C1 segment of cervical spinal cord (tissue), 14 donors: ENCODE results near the gene NDUFAF4.
A peak's percentile ranks its signal among the peaks of the same experiment; 100 is the strongest.

Experiments used
- DNase-seq, 14 donors: peaks; one replicate each; lab custom pipeline; 2025; lab: John Stamatoyannopoulos, UW

The NDUFAF4 gene

GRCh38 chr6:96897396-96898240 is at the start of gene NDUFAF4:
Gene NDUFAF4, minus strand, starts transcription at chr6:96897891. Its CDS starts 90 bp downstream, at chr6:96897801.
- DNase-seq: peak; percentile 73 to 96 (median 90)

- DNase-seq: no peak
Measured at GRCh38 chr6:96947055-96947454, 49.4 kb upstream of the NDUFAF4 start.

- peak in 1 of 14 donors; percentile 54 for DNase-seq
Measured at GRCh38 chr6:96943555-96944215, 46.0 kb upstream of the NDUFAF4 start.

GRCh38 chr6:96942676-96943075 is 45.0 kb upstream of the NDUFAF4 start:
- DNase-seq: peak in 1 of 14 donors; percentile 56

GRCh38 chr6:96940322-96940721 is 42.6 kb upstream of the NDUFAF4 start:
- DNase-seq: peak in 1 of 14 donors; percentile 21

GRCh38 chr6:96939007-96939805 is 41.5 kb upstream of the NDUFAF4 start:
- peak in 3 of 14 donors; percentile 10 to 76 (median 54) for DNase-seq

GRCh38 chr6:96934087-96934486 is 36.4 kb upstream of the NDUFAF4 start:
- DNase-seq: no peak

- no peak for DNase-seq
Measured at GRCh38 chr6:96931198-96931597, 33.5 kb upstream of the NDUFAF4 start.

GRCh38 chr6:96929741-96930140 is 32.0 kb upstream of the NDUFAF4 start:
- no peak for DNase-seq

- DNase-seq: no peak
Measured at GRCh38 chr6:96927660-96928059, 30.0 kb upstream of the NDUFAF4 start.

GRCh38 chr6:96926425-96926824 is 28.7 kb upstream of the NDUFAF4 start:
- peak in 3 of 14 donors; percentile 8 to 18 (median 8) for DNase-seq

GRCh38 chr6:96925290-96925687 is 27.6 kb upstream of the NDUFAF4 start:
- no peak for DNase-seq

- DNase-seq: peak in 2 of 14 donors; percentile 71 to 80
Measured at GRCh38 chr6:96923871-96924493, 26.3 kb upstream of the NDUFAF4 start.

- DNase-seq: peak in 2 of 14 donors; percentile 46 to 66
Measured at GRCh38 chr6:96923400-96923799, 25.7 kb upstream of the NDUFAF4 start.

- no peak for DNase-seq
Measured at GRCh38 chr6:96917098-96917497, 19.4 kb upstream of the NDUFAF4 start.

GRCh38 chr6:96913621-96914020 is 15.9 kb upstream of the NDUFAF4 start:
- no peak for DNase-seq

- DNase-seq: peak in 1 of 14 donors; percentile 9
Measured at GRCh38 chr6:96911751-96912150, 14.1 kb upstream of the NDUFAF4 start.

GRCh38 chr6:96911171-96911570 is 13.5 kb upstream of the NDUFAF4 start:
- DNase-seq: no peak

- DNase-seq: no peak
Measured at GRCh38 chr6:96909811-96910210, 12.1 kb upstream of the NDUFAF4 start.

GRCh38 chr6:96907498-96907897 is 9.8 kb upstream of the NDUFAF4 start:
- no peak for DNase-seq

GRCh38 chr6:96900873-96901272 is 3.2 kb upstream of the NDUFAF4 start:
- peak in 1 of 14 donors; percentile 48 for DNase-seq
